HepG2 (cell line): Measurements from ENCODE around the gene PRDM7. TPM values are rescaled to one million over a fixed set of nuclear protein-coding genes. Genes with fewer than 3 reads are reported as not detected.
A peak's percentile ranks its signal among the peaks of the same experiment; 100 is the strongest.

ENCODE experiments used
- CREM ChIP-seq, 2 experiments: sonication (generic) in 1 of 2; formaldehyde crosslinking in 1 of 2; IDR thresholded peaks; 2 replicates each; pipeline versions ENCODE4 v1.4.0 to v1.6.1; 2016 to 2020; ENCODE audit warnings: antibody characterized with exemption in 1 of 2, mild to moderate bottlenecking in 1 of 2, missing genetic modification reagents in 1 of 2
- HCFC1 ChIP-seq: fragments of 150-350 bp; IDR thresholded peaks from 2 replicates; pipeline ENCODE4 v1.6.1; 2014; ENCODE audit warnings: low read depth, low read length
- HNF1B ChIP-seq: sonication (generic); formaldehyde crosslinking; IDR thresholded peaks from 2 replicates; pipeline ENCODE4 v1.5.1; 2020; ENCODE audit warnings: mild to moderate bottlenecking, moderate library complexity, missing genetic modification reagents
- KDM2A ChIP-seq: sonication (generic); formaldehyde crosslinking; IDR thresholded peaks from 2 replicates; pipeline ENCODE4 v1.4.0; 2020; ENCODE audit warnings: low read depth, missing genetic modification reagents, borderline replicate concordance
- MBNL3 ChIP-seq: fragments of 250-450 bp; sonication (Bioruptor Pico); conservative IDR thresholded peaks from 2 replicates; pipeline ENCODE4 v1.8.0; 2022; ENCODE audit warnings: mild to moderate bottlenecking, inconsistent platforms
- MIER2 ChIP-seq: IDR thresholded peaks from 2 replicates; pipeline ENCODE4 v1.6.1; 2016; ENCODE audit warnings: missing biosample characterization, missing genetic modification reagents
- NAIF1 ChIP-seq: sonication (generic); formaldehyde crosslinking; IDR thresholded peaks from 2 replicates; pipeline ENCODE4 v1.5.0; 2020; ENCODE audit warnings: mild to moderate bottlenecking, missing genetic modification reagents, borderline replicate concordance
- SNAPC2 ChIP-seq: sonication (generic); formaldehyde crosslinking; IDR thresholded peaks from 2 replicates; pipeline ENCODE4 v1.8.1; 2022; ENCODE audit warnings: mild to moderate bottlenecking, missing genetic modification reagents
- SRSF1 ChIP-seq: fragments of 200-400 bp; formaldehyde crosslinking; optimal IDR thresholded peaks from 2 replicates; pipeline ENCODE3; 2017; ENCODE audit warnings: mild to moderate bottlenecking, low read depth, low read length, moderate library complexity
- TCF7L2 ChIP-seq: IDR thresholded peaks from 2 replicates; pipeline ENCODE4 v1.6.1; 2011; ENCODE audit warnings: mild to moderate bottlenecking, low read depth, low read length, moderate library complexity
- TRAFD1 ChIP-seq: sonication (generic); formaldehyde crosslinking; IDR thresholded peaks from 2 replicates; pipeline ENCODE4 v1.5.1; 2020; ENCODE audit warnings: missing genetic modification reagents, mild to moderate bottlenecking, borderline replicate concordance
- U2AF2 ChIP-seq: fragments of 200-400 bp; formaldehyde crosslinking; IDR thresholded peaks from 2 replicates; pipeline ENCODE4 v1.6.1; 2017; ENCODE audit warnings: low read depth, mild to moderate bottlenecking, low read length
- ZMYM4 ChIP-seq: sonication (generic); formaldehyde crosslinking; IDR thresholded peaks from 2 replicates; pipeline ENCODE4 v1.8.1; 2023; ENCODE audit warnings: mild to moderate bottlenecking, missing genetic modification reagents
- ZNF350 ChIP-seq: sonication (generic); formaldehyde crosslinking; IDR thresholded peaks from 2 replicates; pipeline ENCODE4 v1.4.0; 2020; ENCODE audit warnings: mild to moderate bottlenecking, low read depth, missing genetic modification reagents, borderline replicate concordance
- ZNF382 ChIP-seq: sonication (generic); formaldehyde crosslinking; IDR thresholded peaks from 2 replicates; pipeline ENCODE4 v1.5.0; 2020; ENCODE audit warnings: missing genetic modification reagents, mild to moderate bottlenecking, borderline replicate concordance
- ZNF383 ChIP-seq: sonication (generic); formaldehyde crosslinking; IDR thresholded peaks from 2 replicates; pipeline ENCODE4 v1.4.0; 2020; ENCODE audit warnings: missing genetic modification reagents, mild to moderate bottlenecking, borderline replicate concordance
- ZNF619 ChIP-seq: sonication (generic); formaldehyde crosslinking; IDR thresholded peaks from 2 replicates; pipeline ENCODE4 v1.4.0; 2020; ENCODE audit warnings: mild to moderate bottlenecking, missing genetic modification reagents
- ZSCAN29 ChIP-seq: sonication (generic); formaldehyde crosslinking; conservative IDR thresholded peaks from 2 replicates; pipeline ENCODE4 v1.4.0; 2020; ENCODE audit warnings: mild to moderate bottlenecking, missing genetic modification reagents
- ZSCAN9 ChIP-seq: IDR thresholded peaks from 2 replicates; pipeline ENCODE4 v1.6.1; 2016; ENCODE audit warnings: borderline replicate concordance
- polyA plus RNA-seq, 8 experiments: library from polyadenylated mRNA; depleted of rRNA in 3 of 8; stranded (reverse) in 7 of 8; unstranded in 1 of 8; fragments of >200 nt; fragmentation: Illumina TruSeq in 4 of 8; extraction: Trizol in 4 of 8; gene quantifications; 2 replicates each; pipeline versions ENCODE4 v1.2.1 to v1.2.3, GENCODE V29; 2011 to 2016; ENCODE audit warnings: low read depth in 4 of 8, missing spikeins in 1 of 8, mixed read lengths in 1 of 8; ENCODE audit not compliant: insufficient read depth in 1 of 8
- total RNA-seq, 5 experiments: library from RNA; depleted of rRNA; stranded (reverse); fragments of >200 nt; fragmentation: Illumina TruSeq; extraction: Trizol; gene quantifications; 2 replicates each; pipeline ENCODE4 v1.2.3, GENCODE V29; 2016; ENCODE audit warnings: low read depth in 1 of 5
- TF ChIP-seq, protein P1 (sequence below), 2 experiments: IDR thresholded peaks; 2 replicates each; pipeline ENCODE4 v1.6.1; 2011 to 2012; ENCODE audit warnings: low read length in 2 of 2, borderline replicate concordance in 1 of 2, low read depth in 1 of 2, mild to moderate bottlenecking in 1 of 2, moderate library complexity in 1 of 2
- TF ChIP-seq, protein P2 (sequence below): sonication (generic); formaldehyde crosslinking; IDR thresholded peaks from 2 replicates; pipeline ENCODE4 v1.4.0; 2020; ENCODE audit warnings: missing genetic modification reagents, borderline replicate concordance

Gene PRDM7
- total and polyA plus RNA-seq, 2 of the 13 experiments (the other 11 are each of a cell fraction or from before 2014, with no cell fraction given): not detected

- TF ChIP-seq CREM (IDR thresholded peaks at IDR 0.05): no peak
- TF ChIP-seq CREM (CRISPR knock-in tag; IDR thresholded peaks at IDR 0.05): no peak
- no peak for TF ChIP-seq MIER2 (CRISPR knock-in tag)
- no peak for TF ChIP-seq TRAFD1 (CRISPR knock-in tag)
- TF ChIP-seq ZNF383 (CRISPR knock-in tag): no peak
- no peak for TF ChIP-seq SRSF1
- no peak for TF ChIP-seq ZSCAN29
- no peak for TF ChIP-seq ZNF350 (CRISPR knock-in tag)
- no peak for TF ChIP-seq ZNF382 (CRISPR knock-in tag)
- TF ChIP-seq ZNF619: no peak
- no peak for TF ChIP-seq HCFC1
- peak; percentile 93; the same call in 1 of the 2 replicates for TF ChIP-seq KDM2A (CRISPR knock-in tag)
- no peak for TF ChIP-seq NAIF1 (CRISPR knock-in tag)
- TF ChIP-seq ZSCAN9 (CRISPR knock-in tag): no peak
- TF ChIP-seq, protein P1, sequence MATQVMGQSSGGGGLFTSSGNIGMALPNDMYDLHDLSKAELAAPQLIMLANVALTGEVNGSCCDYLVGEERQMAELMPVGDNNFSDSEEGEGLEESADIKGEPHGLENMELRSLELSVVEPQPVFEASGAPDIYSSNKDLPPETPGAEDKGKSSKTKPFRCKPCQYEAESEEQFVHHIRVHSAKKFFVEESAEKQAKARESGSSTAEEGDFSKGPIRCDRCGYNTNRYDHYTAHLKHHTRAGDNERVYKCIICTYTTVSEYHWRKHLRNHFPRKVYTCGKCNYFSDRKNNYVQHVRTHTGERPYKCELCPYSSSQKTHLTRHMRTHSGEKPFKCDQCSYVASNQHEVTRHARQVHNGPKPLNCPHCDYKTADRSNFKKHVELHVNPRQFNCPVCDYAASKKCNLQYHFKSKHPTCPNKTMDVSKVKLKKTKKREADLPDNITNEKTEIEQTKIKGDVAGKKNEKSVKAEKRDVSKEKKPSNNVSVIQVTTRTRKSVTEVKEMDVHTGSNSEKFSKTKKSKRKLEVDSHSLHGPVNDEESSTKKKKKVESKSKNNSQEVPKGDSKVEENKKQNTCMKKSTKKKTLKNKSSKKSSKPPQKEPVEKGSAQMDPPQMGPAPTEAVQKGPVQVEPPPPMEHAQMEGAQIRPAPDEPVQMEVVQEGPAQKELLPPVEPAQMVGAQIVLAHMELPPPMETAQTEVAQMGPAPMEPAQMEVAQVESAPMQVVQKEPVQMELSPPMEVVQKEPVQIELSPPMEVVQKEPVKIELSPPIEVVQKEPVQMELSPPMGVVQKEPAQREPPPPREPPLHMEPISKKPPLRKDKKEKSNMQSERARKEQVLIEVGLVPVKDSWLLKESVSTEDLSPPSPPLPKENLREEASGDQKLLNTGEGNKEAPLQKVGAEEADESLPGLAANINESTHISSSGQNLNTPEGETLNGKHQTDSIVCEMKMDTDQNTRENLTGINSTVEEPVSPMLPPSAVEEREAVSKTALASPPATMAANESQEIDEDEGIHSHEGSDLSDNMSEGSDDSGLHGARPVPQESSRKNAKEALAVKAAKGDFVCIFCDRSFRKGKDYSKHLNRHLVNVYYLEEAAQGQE (IDR thresholded peaks at IDR 0.05; ENCODE audit: borderline replicate concordance in 1 of 2, low read depth in 1 of 2, low read length in 2 of 2): no peak
- no peak for TF ChIP-seq ZMYM4 (CRISPR knock-in tag)
- no peak for TF ChIP-seq MBNL3 (CRISPR knock-in tag)
- TF ChIP-seq SNAPC2 (CRISPR knock-in tag): no peak
- TF ChIP-seq U2AF2: no peak
- no peak for TF ChIP-seq HNF1B (CRISPR knock-in tag)
- no peak for TF ChIP-seq TCF7L2
- TF ChIP-seq, protein P2, sequence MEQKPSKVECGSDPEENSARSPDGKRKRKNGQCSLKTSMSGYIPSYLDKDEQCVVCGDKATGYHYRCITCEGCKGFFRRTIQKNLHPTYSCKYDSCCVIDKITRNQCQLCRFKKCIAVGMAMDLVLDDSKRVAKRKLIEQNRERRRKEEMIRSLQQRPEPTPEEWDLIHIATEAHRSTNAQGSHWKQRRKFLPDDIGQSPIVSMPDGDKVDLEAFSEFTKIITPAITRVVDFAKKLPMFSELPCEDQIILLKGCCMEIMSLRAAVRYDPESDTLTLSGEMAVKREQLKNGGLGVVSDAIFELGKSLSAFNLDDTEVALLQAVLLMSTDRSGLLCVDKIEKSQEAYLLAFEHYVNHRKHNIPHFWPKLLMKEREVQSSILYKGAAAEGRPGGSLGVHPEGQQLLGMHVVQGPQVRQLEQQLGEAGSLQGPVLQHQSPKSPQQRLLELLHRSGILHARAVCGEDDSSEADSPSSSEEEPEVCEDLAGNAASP (CRISPR knock-in tag): no peak
Observed at GRCh38 chr16:90046122-90046970, 30.8 kb downstream of the PRDM7 start (continued).
